ENCODE data around the gene NTSR1.

The NTSR1 gene

DNA sequence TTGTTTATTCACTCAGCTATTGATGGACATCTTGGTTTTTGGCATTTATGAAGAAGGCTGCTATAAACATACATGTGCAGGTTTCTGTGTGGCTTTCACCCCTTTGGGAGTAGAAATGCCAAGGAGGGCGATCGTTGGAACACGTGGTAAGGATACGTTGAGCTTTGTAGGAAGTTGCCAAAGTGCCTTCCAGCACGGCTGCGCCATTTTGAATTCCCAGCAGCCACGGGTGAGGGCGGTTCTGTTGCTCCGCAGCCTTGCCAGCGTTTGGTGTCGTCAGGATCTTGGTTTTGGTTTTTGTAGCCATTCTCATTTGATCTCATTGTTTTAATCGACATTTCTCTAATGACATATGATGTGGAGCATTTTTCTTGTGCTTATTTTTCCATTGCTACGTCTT, 21.8 kb downstream of the NTSR1 start:
- Histone ChIP-seq H3K4me3 (replicated peaks; ENCODE audit: insufficient read depth, low read length) (no peak overlapping the region), H3K27ac (replicated peaks) (no peak overlapping the region), H3K27me3 (ENCODE audit: insufficient read depth, poor library complexity, severe bottlenecking) (no peaks in the 10 kb centered on the region)
- TF ChIP-seq, protein P1, sequence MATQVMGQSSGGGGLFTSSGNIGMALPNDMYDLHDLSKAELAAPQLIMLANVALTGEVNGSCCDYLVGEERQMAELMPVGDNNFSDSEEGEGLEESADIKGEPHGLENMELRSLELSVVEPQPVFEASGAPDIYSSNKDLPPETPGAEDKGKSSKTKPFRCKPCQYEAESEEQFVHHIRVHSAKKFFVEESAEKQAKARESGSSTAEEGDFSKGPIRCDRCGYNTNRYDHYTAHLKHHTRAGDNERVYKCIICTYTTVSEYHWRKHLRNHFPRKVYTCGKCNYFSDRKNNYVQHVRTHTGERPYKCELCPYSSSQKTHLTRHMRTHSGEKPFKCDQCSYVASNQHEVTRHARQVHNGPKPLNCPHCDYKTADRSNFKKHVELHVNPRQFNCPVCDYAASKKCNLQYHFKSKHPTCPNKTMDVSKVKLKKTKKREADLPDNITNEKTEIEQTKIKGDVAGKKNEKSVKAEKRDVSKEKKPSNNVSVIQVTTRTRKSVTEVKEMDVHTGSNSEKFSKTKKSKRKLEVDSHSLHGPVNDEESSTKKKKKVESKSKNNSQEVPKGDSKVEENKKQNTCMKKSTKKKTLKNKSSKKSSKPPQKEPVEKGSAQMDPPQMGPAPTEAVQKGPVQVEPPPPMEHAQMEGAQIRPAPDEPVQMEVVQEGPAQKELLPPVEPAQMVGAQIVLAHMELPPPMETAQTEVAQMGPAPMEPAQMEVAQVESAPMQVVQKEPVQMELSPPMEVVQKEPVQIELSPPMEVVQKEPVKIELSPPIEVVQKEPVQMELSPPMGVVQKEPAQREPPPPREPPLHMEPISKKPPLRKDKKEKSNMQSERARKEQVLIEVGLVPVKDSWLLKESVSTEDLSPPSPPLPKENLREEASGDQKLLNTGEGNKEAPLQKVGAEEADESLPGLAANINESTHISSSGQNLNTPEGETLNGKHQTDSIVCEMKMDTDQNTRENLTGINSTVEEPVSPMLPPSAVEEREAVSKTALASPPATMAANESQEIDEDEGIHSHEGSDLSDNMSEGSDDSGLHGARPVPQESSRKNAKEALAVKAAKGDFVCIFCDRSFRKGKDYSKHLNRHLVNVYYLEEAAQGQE (IDR thresholded peaks at IDR 0.05; ENCODE audit: insufficient replicate concordance, low read depth), result no peak
- TF ChIP-seq POLR2AphosphoS5 (IDR thresholded peaks at IDR 0.05; ENCODE audit: low read depth) (no peak), GABPA (IDR thresholded peaks at IDR 0.05; ENCODE audit: low read depth) (no peak), SPI1 (IDR thresholded peaks at IDR 0.05; ENCODE audit: borderline replicate concordance, low read depth) (no peak)
- TF ChIP-seq, protein P2, sequence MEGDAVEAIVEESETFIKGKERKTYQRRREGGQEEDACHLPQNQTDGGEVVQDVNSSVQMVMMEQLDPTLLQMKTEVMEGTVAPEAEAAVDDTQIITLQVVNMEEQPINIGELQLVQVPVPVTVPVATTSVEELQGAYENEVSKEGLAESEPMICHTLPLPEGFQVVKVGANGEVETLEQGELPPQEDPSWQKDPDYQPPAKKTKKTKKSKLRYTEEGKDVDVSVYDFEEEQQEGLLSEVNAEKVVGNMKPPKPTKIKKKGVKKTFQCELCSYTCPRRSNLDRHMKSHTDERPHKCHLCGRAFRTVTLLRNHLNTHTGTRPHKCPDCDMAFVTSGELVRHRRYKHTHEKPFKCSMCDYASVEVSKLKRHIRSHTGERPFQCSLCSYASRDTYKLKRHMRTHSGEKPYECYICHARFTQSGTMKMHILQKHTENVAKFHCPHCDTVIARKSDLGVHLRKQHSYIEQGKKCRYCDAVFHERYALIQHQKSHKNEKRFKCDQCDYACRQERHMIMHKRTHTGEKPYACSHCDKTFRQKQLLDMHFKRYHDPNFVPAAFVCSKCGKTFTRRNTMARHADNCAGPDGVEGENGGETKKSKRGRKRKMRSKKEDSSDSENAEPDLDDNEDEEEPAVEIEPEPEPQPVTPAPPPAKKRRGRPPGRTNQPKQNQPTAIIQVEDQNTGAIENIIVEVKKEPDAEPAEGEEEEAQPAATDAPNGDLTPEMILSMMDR (IDR thresholded peaks at IDR 0.05; ENCODE audit: insufficient read depth, low read length), result no peak
- DNase-seq (ENCODE audit: low read depth in 1 of 2, low spot score in 1 of 2), result no peak

DNA sequence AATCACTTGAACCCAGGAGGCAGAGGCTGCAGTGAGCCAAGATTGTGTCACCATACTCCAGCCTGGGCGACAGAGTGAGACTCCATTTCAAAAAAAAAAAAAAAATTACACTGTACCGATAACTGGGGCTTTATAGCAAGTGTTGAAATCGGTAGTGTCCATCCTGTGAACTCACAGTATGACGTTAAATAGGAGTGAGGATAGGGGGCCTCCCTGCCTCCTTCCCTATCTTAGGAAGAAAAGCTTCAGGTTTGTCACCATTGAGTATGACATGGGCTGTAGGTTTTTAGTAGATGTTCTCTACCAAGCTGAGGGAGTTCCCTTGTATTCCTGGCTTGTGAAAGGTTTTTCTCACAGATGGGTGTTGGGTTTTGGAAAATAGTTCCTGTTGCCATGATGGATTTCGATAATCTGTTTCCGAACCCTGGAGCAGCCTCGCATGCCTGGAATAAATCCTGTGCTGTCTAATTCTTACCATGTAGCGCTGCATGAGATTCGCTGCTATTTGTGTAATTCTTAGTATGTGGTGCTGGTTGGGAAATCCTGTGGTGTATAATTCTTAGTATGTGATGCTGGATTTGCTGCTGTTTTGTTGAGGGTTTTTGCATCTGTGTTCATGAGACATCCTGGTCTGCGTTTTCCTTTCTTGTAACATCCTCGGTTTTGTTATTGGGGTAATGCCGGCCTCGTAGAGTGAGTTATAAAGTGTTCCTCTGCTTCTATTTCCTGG, 23.6 kb downstream of the NTSR1 start:
- H3K4me3 ChIP-seq (replicated peaks; ENCODE audit: insufficient read depth, low read length), result no peak overlapping the region
- TF ChIP-seq SPI1 (IDR thresholded peaks at IDR 0.05; ENCODE audit: borderline replicate concordance, low read depth) (no peak), GABPA (IDR thresholded peaks at IDR 0.05; ENCODE audit: low read depth) (no peak), POLR2AphosphoS5 (IDR thresholded peaks at IDR 0.05; ENCODE audit: low read depth) (no peak)
- TF ChIP-seq, protein P1 (IDR thresholded peaks at IDR 0.05; ENCODE audit: insufficient replicate concordance, low read depth), result no peak
- TF ChIP-seq, protein P2 (IDR thresholded peaks at IDR 0.05; ENCODE audit: insufficient read depth, low read length), result no peak
- H3K27ac ChIP-seq (replicated peaks), result no peak overlapping the region
- no peaks in the 10 kb centered on the region for H3K27me3 ChIP-seq (ENCODE audit: insufficient read depth, poor library complexity, severe bottlenecking)
- DNase-seq (ENCODE audit: low read depth in 1 of 2, low spot score in 1 of 2), result peak; percentile 27 to 51

DNA sequence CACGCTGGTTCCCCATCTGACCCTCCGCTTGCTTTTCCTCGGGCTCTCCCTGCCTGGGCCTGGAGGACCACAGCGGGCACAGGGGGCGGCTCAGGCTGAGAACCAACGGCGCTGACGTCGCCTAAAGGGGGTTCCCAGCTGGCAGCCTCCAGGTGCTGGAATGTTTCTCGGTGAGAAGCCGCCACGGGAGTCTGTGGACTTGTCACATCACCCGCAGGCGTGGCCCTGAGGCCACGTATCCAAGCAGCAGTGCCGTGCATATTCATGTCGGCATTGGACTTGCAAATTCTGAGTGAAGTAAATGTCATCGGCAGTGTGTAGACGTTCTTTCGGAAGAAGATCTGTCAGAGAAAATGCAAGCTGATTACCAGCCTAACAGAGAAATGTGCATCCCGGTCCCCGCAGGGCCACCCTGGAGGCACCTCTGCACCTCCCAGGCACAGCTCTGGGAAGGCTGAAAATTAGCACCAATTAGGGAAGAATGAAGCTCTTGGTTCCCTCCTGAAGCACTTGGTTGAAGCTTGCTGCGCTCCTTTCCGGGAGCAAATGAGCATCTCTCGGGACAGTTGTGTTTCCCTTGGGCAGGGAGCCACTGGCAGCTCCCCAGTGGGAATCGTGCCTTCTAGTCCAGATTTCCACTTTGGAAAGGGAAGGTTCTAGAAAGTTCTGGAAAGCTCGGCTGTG, 24.3 kb downstream of the NTSR1 start:
- DNase-seq (ENCODE audit: low read depth in 1 of 2, low spot score in 1 of 2), result no peak
- Histone ChIP-seq H3K27me3 (ENCODE audit: insufficient read depth, poor library complexity, severe bottlenecking) (no peaks in the 10 kb centered on the region), H3K27ac (replicated peaks) (no peak overlapping the region), H3K4me3 (replicated peaks; ENCODE audit: insufficient read depth, low read length) (no peak overlapping the region)
- TF ChIP-seq GABPA (IDR thresholded peaks at IDR 0.05; ENCODE audit: low read depth) (no peak), SPI1 (IDR thresholded peaks at IDR 0.05; ENCODE audit: borderline replicate concordance, low read depth) (no peak), POLR2AphosphoS5 (IDR thresholded peaks at IDR 0.05; ENCODE audit: low read depth) (no peak)
- TF ChIP-seq, protein P2 (IDR thresholded peaks at IDR 0.05; ENCODE audit: insufficient read depth, low read length), result no peak
- TF ChIP-seq, protein P1 (IDR thresholded peaks at IDR 0.05; ENCODE audit: insufficient replicate concordance, low read depth), result no peak
